ENCODE measurements around the gene MEF2B.

DNA sequence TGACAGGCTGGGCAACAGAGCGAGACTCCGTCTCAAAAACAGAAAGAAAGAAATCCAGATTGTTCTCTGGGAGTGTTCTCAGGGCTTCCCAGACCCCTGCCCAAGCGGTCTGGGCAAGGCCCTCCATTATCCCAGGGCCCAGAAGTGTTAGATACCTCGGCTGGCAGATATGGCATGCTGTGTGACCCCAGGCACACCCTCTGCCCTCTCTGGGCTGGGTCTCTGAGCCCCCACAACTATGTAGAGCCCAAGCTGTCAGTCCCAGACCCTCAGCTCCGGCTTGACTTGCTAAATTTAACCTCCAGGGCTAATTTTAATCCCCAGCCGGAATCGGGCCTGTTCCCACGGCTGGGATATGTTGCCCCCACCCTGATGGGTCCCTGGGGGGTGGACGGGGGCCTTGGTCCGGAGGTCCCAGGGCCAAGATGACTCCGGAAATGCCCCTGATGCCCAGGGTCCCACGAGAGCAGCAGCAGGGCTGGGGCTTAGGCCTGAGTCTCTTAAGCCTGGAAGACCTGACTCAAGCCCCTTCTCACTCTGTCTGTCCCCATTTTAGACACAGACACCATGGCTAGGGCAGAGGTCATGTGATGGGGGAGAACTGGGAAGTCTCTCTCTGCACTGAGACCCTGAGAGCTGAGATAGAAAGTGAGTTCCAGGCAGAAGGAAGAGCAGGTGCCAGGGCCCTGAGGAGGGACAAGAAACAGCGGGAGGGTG is 17.2 kb downstream of the MEF2B start:
- TF ChIP-seq, protein P1, sequence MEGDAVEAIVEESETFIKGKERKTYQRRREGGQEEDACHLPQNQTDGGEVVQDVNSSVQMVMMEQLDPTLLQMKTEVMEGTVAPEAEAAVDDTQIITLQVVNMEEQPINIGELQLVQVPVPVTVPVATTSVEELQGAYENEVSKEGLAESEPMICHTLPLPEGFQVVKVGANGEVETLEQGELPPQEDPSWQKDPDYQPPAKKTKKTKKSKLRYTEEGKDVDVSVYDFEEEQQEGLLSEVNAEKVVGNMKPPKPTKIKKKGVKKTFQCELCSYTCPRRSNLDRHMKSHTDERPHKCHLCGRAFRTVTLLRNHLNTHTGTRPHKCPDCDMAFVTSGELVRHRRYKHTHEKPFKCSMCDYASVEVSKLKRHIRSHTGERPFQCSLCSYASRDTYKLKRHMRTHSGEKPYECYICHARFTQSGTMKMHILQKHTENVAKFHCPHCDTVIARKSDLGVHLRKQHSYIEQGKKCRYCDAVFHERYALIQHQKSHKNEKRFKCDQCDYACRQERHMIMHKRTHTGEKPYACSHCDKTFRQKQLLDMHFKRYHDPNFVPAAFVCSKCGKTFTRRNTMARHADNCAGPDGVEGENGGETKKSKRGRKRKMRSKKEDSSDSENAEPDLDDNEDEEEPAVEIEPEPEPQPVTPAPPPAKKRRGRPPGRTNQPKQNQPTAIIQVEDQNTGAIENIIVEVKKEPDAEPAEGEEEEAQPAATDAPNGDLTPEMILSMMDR (IDR thresholded peaks at IDR 0.05; ENCODE audit: low read length) = no peak
- no peak for TF ChIP-seq EZH2 (IDR thresholded peaks at IDR 0.05; ENCODE audit: borderline replicate concordance, low read length)

All from OCI-LY1 (cell line).